ENCODE results near the gene DOC2A.

The DOC2A gene

DNA sequence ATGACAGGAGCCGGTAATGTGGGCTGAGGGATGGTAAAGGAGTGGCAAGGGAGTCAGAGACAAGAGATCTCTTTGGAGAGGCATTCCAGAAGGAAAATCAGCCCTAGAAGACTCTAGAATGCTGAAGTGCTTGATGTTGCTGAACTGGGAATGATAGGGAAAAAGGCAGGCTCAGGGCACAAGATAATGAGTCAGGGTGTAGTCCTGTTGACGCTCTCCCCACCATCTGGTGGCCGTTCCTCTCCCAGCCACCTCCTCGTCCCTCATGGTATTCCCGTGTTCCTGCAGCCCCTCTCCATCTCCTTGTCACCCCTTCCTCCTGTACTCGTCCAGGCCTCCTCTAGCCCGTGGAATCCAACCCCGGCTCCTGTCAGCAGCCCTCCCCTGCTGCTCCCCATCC is 43.6 kb upstream of the DOC2A start:
- CTCF ChIA-PET, result interaction anchor here (0.9 to 2.9 kb wide), 9 partner anchors 9 to 363 kb away, joined by 3 to 25 read pairs (median 6); partner anchors contain the start of gene ALDOA
- Histone ChIP-seq H3K4me3 (ENCODE audit: low read depth, low read length) (no peak overlapping the region), H3K27ac (ENCODE audit: extremely low read depth, low read depth, low read length) (no peak overlapping the region), H3K4me1 (ENCODE audit: control insufficient read depth, insufficient read depth, low read length) (peaks cover 3% of the 10 kb centered on the region; the same call in 1 of the 2 replicates), H3K36me3 (ENCODE audit: control insufficient read depth in 2 of 2, insufficient read depth in 1 of 2, low read length in 2 of 2) (peaks cover under 1 to 16% of the 10 kb centered on the region in 2 experiments; a peak in 2 of 3 replicates), H3K9me3 (ENCODE audit: control insufficient read depth, insufficient read depth, low read depth, low read length) (no peaks in the 10 kb centered on the region)
- TF ChIP-seq, protein P1, sequence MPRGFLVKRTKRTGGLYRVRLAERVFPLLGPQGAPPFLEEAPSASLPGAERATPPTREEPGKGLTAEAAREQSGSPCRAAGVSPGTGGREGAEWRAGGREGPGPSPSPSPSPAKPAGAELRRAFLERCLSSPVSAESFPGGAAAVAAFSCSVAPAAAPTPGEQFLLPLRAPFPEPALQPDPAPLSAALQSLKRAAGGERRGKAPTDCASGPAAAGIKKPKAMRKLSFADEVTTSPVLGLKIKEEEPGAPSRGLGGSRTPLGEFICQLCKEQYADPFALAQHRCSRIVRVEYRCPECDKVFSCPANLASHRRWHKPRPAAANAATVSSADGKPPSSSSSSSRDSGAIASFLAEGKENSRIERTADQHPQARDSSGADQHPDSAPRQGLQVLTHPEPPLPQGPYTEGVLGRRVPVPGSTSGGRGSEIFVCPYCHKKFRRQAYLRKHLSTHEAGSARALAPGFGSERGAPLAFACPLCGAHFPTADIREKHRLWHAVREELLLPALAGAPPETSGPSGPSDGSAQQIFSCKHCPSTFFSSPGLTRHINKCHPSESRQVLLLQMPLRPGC (tag by site-specific recombination; IDR thresholded peaks at IDR 0.05), result 0 out of 2 replicates have a peak, but pooled peaks have one; percentile 12
- TF ChIP-seq CTCF (tag by site-specific recombination; IDR thresholded peaks at IDR 0.05), result no peak
- no peak for TF ChIP-seq ZBTB44 (tag by site-specific recombination; IDR thresholded peaks at IDR 0.05)
- POLR2A ChIA-PET, result interaction anchor here (0.6 to 6.5 kb wide), 4 partner anchors 10 to 815 kb away, joined by 5 to 66 read pairs (median 6); partner anchors contain the start of gene ALDOA

DNA sequence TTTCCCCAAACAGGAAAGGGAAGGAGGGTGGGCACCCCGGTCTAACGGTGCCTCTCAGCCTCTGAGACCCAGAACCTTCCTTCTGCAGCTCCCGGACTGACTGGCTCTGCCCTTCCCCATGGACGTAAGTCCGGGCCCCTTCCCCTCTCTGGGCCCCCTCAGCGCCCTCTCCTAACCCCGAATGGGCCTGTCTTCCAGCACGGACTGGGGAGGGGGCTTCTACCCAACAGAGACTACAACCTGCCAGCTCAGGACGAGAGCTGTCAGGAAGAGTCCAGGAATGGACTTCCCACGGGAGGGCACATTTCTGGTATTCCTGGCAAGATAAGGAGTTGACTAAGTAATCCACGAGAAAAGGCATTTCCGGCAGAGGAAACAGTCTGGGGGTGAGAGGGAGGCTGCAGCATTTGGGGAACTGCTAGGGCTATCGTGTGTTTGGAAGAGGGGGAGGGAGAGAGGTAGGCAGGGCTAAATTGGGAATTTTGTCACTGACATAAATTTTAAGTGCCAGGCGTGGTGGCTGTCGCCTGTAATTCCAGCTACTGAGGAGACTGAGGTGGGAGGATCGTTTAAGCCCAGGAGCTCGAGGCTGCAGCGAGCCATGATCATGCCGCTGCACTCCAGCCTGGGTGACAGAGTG is 42.7 kb upstream of the DOC2A start:
- Histone ChIP-seq H3K4me1 (ENCODE audit: control insufficient read depth, insufficient read depth, low read length) (peaks cover 3% of the 10 kb centered on the region; the same call in 1 of the 2 replicates), H3K27ac (ENCODE audit: extremely low read depth, low read depth, low read length) (peak overlapping the region; percentile 65), H3K36me3 (ENCODE audit: control insufficient read depth in 2 of 2, insufficient read depth in 1 of 2, low read length in 2 of 2) (peaks cover 0 to 11% of the 10 kb centered on the region in 2 experiments; a peak in 2 of 3 replicates), H3K4me3 (ENCODE audit: low read depth, low read length) (peak overlapping the region; percentile 63), H3K9me3 (ENCODE audit: control insufficient read depth, insufficient read depth, low read depth, low read length) (no peaks in the 10 kb centered on the region)
- CTCF ChIA-PET, result interaction anchor here (0.5 to 2.9 kb wide), 4 partner anchors 13 to 1492 kb away, joined by 3 to 25 read pairs (median 4); partner anchors contain the start of gene ALDOA
- POLR2A ChIA-PET, result interaction anchor here (0.7 to 6.5 kb wide), 10 partner anchors 8 to 605 kb away, joined by 3 to 66 read pairs (median 4); partner anchors contain the start of genes ALDOA, CORO1A, FBRS and PPP4C
- TF ChIP-seq ZNF629 (tag by site-specific recombination; IDR thresholded peaks at IDR 0.05) (peak; percentile 21), ZNF600 (tag by site-specific recombination; IDR thresholded peaks at IDR 0.05) (peak; percentile 65), ZNF776 (tag by site-specific recombination; IDR thresholded peaks at IDR 0.05; ENCODE audit: borderline replicate concordance) (no peak), MZF1 (tag by site-specific recombination; IDR thresholded peaks at IDR 0.05; ENCODE audit: borderline replicate concordance) (peak; percentile 56; the same call in 1 of the 2 replicates), KLF16 (tag by site-specific recombination; IDR thresholded peaks at IDR 0.05) (peak; percentile 79), RBAK (tag by site-specific recombination; IDR thresholded peaks at IDR 0.05) (no peak), ZNF621 (tag by site-specific recombination; IDR thresholded peaks at IDR 0.05) (peak; percentile 41; the same call in 1 of the 2 replicates), ZNF660 (tag by site-specific recombination; IDR thresholded peaks at IDR 0.05) (no peak), SP7 (tag by site-specific recombination; IDR thresholded peaks at IDR 0.05) (peak; percentile 80; the same call in 1 of the 2 replicates), EGR2 (tag by site-specific recombination; IDR thresholded peaks at IDR 0.05; ENCODE audit: low read depth) (peak; percentile 85), FEZF1 (tag by site-specific recombination; IDR thresholded peaks at IDR 0.05) (peak; percentile 16; the same call in 1 of the 2 replicates), ZBTB26 (tag by site-specific recombination; optimal IDR thresholded peaks at IDR 0.05) (no peak), ZFHX2 (tag by site-specific recombination; conservative IDR thresholded peaks at IDR 0.05) (peak; percentile 78), ZEB2 (tag by site-specific recombination; IDR thresholded peaks at IDR 0.05) (peak; percentile 13; the same call in 1 of the 2 replicates), KLF8 (tag by site-specific recombination; IDR thresholded peaks at IDR 0.05) (peak; percentile 40)
- TF ChIP-seq, protein P2, sequence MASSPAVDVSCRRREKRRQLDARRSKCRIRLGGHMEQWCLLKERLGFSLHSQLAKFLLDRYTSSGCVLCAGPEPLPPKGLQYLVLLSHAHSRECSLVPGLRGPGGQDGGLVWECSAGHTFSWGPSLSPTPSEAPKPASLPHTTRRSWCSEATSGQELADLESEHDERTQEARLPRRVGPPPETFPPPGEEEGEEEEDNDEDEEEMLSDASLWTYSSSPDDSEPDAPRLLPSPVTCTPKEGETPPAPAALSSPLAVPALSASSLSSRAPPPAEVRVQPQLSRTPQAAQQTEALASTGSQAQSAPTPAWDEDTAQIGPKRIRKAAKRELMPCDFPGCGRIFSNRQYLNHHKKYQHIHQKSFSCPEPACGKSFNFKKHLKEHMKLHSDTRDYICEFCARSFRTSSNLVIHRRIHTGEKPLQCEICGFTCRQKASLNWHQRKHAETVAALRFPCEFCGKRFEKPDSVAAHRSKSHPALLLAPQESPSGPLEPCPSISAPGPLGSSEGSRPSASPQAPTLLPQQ (tag by site-specific recombination; IDR thresholded peaks at IDR 0.05), result peak; percentile 49
- TF ChIP-seq, protein P3, sequence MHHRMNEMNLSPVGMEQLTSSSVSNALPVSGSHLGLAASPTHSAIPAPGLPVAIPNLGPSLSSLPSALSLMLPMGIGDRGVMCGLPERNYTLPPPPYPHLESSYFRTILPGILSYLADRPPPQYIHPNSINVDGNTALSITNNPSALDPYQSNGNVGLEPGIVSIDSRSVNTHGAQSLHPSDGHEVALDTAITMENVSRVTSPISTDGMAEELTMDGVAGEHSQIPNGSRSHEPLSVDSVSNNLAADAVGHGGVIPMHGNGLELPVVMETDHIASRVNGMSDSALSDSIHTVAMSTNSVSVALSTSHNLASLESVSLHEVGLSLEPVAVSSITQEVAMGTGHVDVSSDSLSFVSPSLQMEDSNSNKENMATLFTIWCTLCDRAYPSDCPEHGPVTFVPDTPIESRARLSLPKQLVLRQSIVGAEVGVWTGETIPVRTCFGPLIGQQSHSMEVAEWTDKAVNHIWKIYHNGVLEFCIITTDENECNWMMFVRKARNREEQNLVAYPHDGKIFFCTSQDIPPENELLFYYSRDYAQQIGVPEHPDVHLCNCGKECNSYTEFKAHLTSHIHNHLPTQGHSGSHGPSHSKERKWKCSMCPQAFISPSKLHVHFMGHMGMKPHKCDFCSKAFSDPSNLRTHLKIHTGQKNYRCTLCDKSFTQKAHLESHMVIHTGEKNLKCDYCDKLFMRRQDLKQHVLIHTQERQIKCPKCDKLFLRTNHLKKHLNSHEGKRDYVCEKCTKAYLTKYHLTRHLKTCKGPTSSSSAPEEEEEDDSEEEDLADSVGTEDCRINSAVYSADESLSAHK (tag by site-specific recombination; IDR thresholded peaks at IDR 0.05), result no peak
- TF ChIP-seq, protein P4, sequence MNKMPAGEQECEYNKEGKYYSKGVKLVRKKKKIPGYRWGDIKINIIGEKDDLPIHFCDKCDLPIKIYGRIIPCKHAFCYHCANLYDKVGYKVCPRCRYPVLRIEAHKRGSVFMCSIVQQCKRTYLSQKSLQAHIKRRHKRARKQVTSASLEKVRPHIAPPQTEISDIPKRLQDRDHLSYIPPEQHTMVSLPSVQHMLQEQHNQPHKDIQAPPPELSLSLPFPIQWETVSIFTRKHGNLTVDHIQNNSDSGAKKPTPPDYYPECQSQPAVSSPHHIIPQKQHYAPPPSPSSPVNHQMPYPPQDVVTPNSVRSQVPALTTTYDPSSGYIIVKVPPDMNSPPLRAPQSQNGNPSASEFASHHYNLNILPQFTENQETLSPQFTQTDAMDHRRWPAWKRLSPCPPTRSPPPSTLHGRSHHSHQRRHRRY (tag by site-specific recombination; IDR thresholded peaks at IDR 0.05), result no peak
